ENCODE measurements around the gene PHF13.

DNA sequence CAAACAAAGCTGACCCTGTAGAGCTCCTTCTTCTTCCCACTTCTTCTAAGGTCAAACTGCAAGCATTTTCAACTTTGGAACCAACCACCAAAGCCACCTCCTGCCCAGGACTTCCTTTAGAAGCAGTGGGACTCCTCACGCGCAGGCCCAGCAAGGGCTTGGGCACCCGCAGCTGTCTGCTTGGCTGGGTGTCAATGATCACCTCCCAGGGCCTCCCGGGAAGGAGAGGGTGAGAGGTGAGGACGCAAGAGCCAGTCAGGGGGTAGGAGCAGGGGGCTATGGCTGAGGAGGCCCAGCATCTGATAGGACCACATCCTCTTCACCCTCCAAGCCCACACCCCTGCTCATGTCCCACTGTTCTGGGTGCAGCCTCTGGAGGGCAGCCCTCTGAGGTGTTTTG, 21.1 kb upstream of the PHF13 start:
- TF ChIP-seq FOXA1 (IDR thresholded peaks at IDR 0.05) (no peak), JUND (IDR thresholded peaks at IDR 0.05) (no peak), RAD21 (IDR thresholded peaks at IDR 0.05) (no peak), GABPA (IDR thresholded peaks at IDR 0.05 in 1 of 2, conservative IDR thresholded peaks at IDR 0.05 in 1 of 2) (no peak), YY1 (IDR thresholded peaks at IDR 0.05) (no peak), TAF1 (conservative IDR thresholded peaks at IDR 0.05) (no peak), RXRA (IDR thresholded peaks at IDR 0.05) (no peak), EGR1 (IDR thresholded peaks at IDR 0.05; ENCODE audit: low read depth in 2 of 2) (no peak), HNF4G (IDR thresholded peaks at IDR 0.05) (no peak), SP1 (IDR thresholded peaks at IDR 0.05) (no peak)
- TF ChIP-seq, protein P1, sequence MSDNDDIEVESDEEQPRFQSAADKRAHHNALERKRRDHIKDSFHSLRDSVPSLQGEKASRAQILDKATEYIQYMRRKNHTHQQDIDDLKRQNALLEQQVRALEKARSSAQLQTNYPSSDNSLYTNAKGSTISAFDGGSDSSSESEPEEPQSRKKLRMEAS (IDR thresholded peaks at IDR 0.05): no peak
- TF ChIP-seq, protein P2, sequence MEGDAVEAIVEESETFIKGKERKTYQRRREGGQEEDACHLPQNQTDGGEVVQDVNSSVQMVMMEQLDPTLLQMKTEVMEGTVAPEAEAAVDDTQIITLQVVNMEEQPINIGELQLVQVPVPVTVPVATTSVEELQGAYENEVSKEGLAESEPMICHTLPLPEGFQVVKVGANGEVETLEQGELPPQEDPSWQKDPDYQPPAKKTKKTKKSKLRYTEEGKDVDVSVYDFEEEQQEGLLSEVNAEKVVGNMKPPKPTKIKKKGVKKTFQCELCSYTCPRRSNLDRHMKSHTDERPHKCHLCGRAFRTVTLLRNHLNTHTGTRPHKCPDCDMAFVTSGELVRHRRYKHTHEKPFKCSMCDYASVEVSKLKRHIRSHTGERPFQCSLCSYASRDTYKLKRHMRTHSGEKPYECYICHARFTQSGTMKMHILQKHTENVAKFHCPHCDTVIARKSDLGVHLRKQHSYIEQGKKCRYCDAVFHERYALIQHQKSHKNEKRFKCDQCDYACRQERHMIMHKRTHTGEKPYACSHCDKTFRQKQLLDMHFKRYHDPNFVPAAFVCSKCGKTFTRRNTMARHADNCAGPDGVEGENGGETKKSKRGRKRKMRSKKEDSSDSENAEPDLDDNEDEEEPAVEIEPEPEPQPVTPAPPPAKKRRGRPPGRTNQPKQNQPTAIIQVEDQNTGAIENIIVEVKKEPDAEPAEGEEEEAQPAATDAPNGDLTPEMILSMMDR (IDR thresholded peaks at IDR 0.05; ENCODE audit: low read depth, low read length, missing input control): no peak
- TF ChIP-seq, protein P3, sequence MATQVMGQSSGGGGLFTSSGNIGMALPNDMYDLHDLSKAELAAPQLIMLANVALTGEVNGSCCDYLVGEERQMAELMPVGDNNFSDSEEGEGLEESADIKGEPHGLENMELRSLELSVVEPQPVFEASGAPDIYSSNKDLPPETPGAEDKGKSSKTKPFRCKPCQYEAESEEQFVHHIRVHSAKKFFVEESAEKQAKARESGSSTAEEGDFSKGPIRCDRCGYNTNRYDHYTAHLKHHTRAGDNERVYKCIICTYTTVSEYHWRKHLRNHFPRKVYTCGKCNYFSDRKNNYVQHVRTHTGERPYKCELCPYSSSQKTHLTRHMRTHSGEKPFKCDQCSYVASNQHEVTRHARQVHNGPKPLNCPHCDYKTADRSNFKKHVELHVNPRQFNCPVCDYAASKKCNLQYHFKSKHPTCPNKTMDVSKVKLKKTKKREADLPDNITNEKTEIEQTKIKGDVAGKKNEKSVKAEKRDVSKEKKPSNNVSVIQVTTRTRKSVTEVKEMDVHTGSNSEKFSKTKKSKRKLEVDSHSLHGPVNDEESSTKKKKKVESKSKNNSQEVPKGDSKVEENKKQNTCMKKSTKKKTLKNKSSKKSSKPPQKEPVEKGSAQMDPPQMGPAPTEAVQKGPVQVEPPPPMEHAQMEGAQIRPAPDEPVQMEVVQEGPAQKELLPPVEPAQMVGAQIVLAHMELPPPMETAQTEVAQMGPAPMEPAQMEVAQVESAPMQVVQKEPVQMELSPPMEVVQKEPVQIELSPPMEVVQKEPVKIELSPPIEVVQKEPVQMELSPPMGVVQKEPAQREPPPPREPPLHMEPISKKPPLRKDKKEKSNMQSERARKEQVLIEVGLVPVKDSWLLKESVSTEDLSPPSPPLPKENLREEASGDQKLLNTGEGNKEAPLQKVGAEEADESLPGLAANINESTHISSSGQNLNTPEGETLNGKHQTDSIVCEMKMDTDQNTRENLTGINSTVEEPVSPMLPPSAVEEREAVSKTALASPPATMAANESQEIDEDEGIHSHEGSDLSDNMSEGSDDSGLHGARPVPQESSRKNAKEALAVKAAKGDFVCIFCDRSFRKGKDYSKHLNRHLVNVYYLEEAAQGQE (IDR thresholded peaks at IDR 0.05): no peak
- TF ChIP-seq, protein P4, sequence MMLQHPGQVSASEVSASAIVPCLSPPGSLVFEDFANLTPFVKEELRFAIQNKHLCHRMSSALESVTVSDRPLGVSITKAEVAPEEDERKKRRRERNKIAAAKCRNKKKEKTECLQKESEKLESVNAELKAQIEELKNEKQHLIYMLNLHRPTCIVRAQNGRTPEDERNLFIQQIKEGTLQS (IDR thresholded peaks at IDR 0.05): no peak

Data from liver (tissue), 3 donors.